ENCODE measurements around the gene MEAF6. TPM values are rescaled to one million over a fixed set of nuclear protein-coding genes. Genes with fewer than 3 reads are reported as not detected.

Gene MEAF6
- total RNA-seq, 2 donors from 2014 or later = 50.4 to 51.7 TPM

DNA sequence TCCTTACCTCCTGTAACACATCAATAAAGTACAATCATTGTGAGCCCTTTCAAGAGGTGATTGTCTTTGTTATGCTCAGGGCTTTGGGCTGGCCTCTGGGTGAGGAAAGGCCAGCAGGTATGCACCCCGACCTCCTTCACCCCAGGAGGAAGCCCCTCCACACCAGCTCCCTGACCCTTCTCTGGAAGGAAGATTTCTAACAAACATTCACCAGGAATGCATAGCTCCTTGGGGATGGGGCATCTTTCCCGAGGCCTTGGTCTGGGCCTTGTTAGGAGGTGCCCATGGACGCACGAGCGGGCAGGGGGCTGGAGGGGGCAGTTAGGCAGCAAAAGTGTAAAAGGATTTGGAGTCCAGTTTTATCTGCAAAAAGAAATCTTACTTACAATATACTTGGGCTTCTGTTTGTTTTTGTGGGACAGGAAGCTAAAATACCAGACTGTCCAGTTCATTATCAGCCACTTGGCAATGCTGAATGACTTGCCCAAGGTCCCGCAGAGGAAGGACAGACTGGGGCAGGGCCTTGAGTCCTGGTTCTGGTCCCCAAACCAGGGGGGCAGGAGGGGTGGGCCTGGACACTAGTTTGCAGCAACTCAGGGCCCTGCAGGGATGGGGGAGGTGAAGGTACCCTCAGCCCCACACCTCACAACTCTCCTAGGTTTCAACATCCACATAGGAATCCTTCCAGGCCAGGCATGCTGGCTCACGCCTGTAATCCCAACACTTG is 30.1 kb downstream of the MEAF6 start:
- Histone ChIP-seq H3K4me3 (ENCODE audit: low read length) (no peak overlapping the region), H3K36me3 (ENCODE audit: control insufficient read depth, insufficient read depth, low read length) (peaks cover 20% of the 10 kb centered on the region), H3K27me3 (ENCODE audit: control insufficient read depth, insufficient read depth, low read length, poor library complexity, severe bottlenecking) (no peaks in the 10 kb centered on the region), H3K27ac (ENCODE audit: low read depth, low read length) (no peak overlapping the region), H3K9me3 (ENCODE audit: control insufficient read depth, low read length) (no peaks in the 10 kb centered on the region), H3K4me1 (ENCODE audit: control insufficient read depth, insufficient read depth, low read length) (no peaks in the 10 kb centered on the region), H3K9ac (ENCODE audit: extremely low read depth, low read length, poor library complexity, severe bottlenecking) (no peak overlapping the region)
- no peak for DNase-seq
- no peaks in the 10 kb centered on the region for H3K4me1 Mint-ChIP-seq
- WGBS, 2 experiments (ENCODE audit: insufficient coverage in 1 of 2, insufficient read length in 1 of 2) = 90% methylated on average over 7 of the region's 7 CpGs; no CpG with 5 or more reads in 1 of the 2 experiments
- no peaks in the 10 kb centered on the region for H3K27me3 Mint-ChIP-seq (ENCODE audit: insufficient read depth)
- TF ChIP-seq, protein P1, sequence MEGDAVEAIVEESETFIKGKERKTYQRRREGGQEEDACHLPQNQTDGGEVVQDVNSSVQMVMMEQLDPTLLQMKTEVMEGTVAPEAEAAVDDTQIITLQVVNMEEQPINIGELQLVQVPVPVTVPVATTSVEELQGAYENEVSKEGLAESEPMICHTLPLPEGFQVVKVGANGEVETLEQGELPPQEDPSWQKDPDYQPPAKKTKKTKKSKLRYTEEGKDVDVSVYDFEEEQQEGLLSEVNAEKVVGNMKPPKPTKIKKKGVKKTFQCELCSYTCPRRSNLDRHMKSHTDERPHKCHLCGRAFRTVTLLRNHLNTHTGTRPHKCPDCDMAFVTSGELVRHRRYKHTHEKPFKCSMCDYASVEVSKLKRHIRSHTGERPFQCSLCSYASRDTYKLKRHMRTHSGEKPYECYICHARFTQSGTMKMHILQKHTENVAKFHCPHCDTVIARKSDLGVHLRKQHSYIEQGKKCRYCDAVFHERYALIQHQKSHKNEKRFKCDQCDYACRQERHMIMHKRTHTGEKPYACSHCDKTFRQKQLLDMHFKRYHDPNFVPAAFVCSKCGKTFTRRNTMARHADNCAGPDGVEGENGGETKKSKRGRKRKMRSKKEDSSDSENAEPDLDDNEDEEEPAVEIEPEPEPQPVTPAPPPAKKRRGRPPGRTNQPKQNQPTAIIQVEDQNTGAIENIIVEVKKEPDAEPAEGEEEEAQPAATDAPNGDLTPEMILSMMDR (conservative IDR thresholded peaks at IDR 0.05) = no peak
- H3K36me3 Mint-ChIP-seq (ENCODE audit: low read depth) = peaks cover 16% of the 10 kb centered on the region
- H3K4me3 Mint-ChIP-seq = no peak overlapping the region
- no peak overlapping the region for H3K27ac Mint-ChIP-seq
- H3K9me3 Mint-ChIP-seq = no peaks in the 10 kb centered on the region

DNA sequence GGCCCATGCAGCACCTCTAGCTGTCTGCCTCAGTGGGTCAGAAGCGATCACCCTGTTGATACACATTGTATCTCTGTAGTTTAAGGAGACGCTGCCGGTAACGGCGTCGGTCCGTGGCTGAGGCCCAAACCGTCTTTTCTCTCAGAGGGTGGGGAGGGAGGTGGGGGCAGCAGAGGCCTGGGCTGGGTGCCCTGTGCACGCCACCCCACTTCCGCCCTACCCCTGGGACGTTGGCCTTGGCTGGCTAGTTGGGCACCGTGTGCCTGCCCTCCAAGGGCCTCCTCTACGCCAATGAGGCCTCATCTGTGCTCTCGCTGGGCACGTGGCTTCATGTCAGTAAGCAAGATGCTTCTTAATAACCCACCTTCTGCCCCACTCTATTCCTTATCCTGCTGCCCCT is 30.8 kb downstream of the MEAF6 start:
- Mint-ChIP-seq H3K4me3 (no peak overlapping the region), H3K36me3 (ENCODE audit: low read depth) (peaks cover 16% of the 10 kb centered on the region), H3K27me3 (ENCODE audit: insufficient read depth) (no peaks in the 10 kb centered on the region), H3K9me3 (no peaks in the 10 kb centered on the region), H3K4me1 (no peaks in the 10 kb centered on the region), H3K27ac (no peak overlapping the region)
- Histone ChIP-seq H3K27me3 (ENCODE audit: control insufficient read depth, insufficient read depth, low read length, poor library complexity, severe bottlenecking) (no peaks in the 10 kb centered on the region), H3K36me3 (ENCODE audit: control insufficient read depth, insufficient read depth, low read length) (peaks cover 17% of the 10 kb centered on the region), H3K27ac (ENCODE audit: low read depth, low read length) (no peak overlapping the region), H3K9ac (ENCODE audit: extremely low read depth, low read length, poor library complexity, severe bottlenecking) (no peak overlapping the region), H3K4me1 (ENCODE audit: control insufficient read depth, insufficient read depth, low read length) (no peaks in the 10 kb centered on the region), H3K4me3 (ENCODE audit: low read length) (no peak overlapping the region), H3K9me3 (ENCODE audit: control insufficient read depth, low read length) (no peaks in the 10 kb centered on the region)
- WGBS, 2 experiments (ENCODE audit: insufficient coverage in 1 of 2, insufficient read length in 1 of 2) = 93 to 96% methylated on average over 9 to 15 of the region's 15 CpGs
- TF ChIP-seq, protein P1 (conservative IDR thresholded peaks at IDR 0.05) = no peak
- DNase-seq = no peak

DNA sequence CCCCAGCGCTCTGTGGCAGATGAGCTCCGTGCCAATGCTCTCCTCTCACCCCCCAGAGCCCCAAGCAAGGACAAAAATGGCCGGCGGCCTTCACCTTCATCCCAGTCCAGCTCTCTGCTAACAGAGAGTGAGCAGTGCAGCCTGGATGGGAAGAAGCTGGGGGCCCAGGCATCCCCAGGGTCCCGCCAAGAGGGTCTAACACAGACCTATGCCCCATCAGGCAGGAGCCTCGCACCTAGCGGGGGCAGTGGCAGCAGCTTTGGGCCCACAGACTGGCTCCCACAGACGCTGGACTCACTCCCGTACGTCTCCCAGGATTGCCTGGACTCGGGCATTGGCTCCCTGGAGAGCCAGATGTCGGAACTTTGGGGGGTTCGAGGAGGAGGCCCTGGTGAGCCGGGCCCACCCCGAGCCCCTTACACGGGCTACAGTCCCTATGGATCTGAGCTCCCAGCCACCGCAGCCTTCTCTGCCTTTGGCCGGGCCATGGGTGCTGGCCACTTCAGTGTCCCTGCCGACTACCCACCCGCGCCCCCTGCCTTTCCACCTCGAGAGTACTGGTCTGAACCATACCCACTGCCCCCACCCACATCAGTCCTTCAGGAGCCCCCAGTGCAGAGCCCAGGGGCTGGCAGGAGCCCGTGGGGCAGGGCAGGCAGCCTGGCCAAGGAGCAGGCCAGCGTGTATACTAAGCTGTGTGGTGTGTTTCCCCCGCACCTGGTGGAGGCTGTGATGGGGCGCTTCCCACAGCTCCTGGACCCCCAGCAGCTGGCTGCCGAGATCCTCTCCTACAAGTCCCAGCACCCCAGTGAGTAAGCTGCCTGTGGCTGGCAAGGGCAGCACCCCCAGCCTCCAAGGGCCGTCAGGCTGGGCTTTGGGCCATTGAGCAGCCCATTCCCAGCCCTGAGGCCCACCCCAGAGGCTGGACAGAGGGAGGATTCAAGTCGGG is 31.5 kb downstream of the MEAF6 start:
- Histone ChIP-seq H3K4me1 (ENCODE audit: control insufficient read depth, insufficient read depth, low read length) (peaks cover under 1% of the 10 kb centered on the region), H3K27me3 (ENCODE audit: control insufficient read depth, insufficient read depth, low read length, poor library complexity, severe bottlenecking) (no peaks in the 10 kb centered on the region), H3K27ac (ENCODE audit: low read depth, low read length) (no peak overlapping the region), H3K9me3 (ENCODE audit: control insufficient read depth, low read length) (no peaks in the 10 kb centered on the region), H3K36me3 (ENCODE audit: control insufficient read depth, insufficient read depth, low read length) (peaks cover 22% of the 10 kb centered on the region), H3K9ac (ENCODE audit: extremely low read depth, low read length, poor library complexity, severe bottlenecking) (no peak overlapping the region), H3K4me3 (ENCODE audit: low read length) (no peak overlapping the region)
- TF ChIP-seq, protein P1 (conservative IDR thresholded peaks at IDR 0.05) = no peak
- 87 to 92% methylated on average over 8 to 29 of the region's 29 CpGs for WGBS, 2 experiments (ENCODE audit: insufficient coverage in 1 of 2, insufficient read length in 1 of 2)
- no peaks in the 10 kb centered on the region for H3K9me3 Mint-ChIP-seq
- no peak for DNase-seq
- H3K36me3 Mint-ChIP-seq (ENCODE audit: low read depth) = peaks cover 18% of the 10 kb centered on the region
- H3K4me3 Mint-ChIP-seq = no peak overlapping the region
- peaks cover under 1% of the 10 kb centered on the region for H3K4me1 Mint-ChIP-seq
- H3K27ac Mint-ChIP-seq = no peak overlapping the region
- H3K27me3 Mint-ChIP-seq (ENCODE audit: insufficient read depth) = no peaks in the 10 kb centered on the region

All from endodermal cell (in vitro differentiated cells).